ENCODE results near the gene NIP7.

- TF ChIP-seq CTCF (conservative IDR thresholded peaks at IDR 0.05; ENCODE audit: low read depth, low read length) (no peak), POLR2A (IDR thresholded peaks at IDR 0.05; ENCODE audit: low read depth, low read length) (no peak), RCOR1 (IDR thresholded peaks at IDR 0.05; ENCODE audit: insufficient replicate concordance, low read length) (no peak), BHLHE40 (IDR thresholded peaks at IDR 0.05; ENCODE audit: low read depth, low read length) (no peak), USF2 (IDR thresholded peaks at IDR 0.05; ENCODE audit: low read depth, low read length) (no peak), CEBPB (IDR thresholded peaks at IDR 0.05; ENCODE audit: low read depth, low read length) (no peak), ELK1 (IDR thresholded peaks at IDR 0.05; ENCODE audit: borderline replicate concordance, low read depth, low read length) (no peak), NFE2L2 (IDR thresholded peaks at IDR 0.05; ENCODE audit: low read depth, low read length) (no peak), RAD21 (IDR thresholded peaks at IDR 0.05; ENCODE audit: low read length) (no peak), MAZ (IDR thresholded peaks at IDR 0.05; ENCODE audit: borderline replicate concordance, low read depth, low read length) (no peak), RFX5 (IDR thresholded peaks at IDR 0.05; ENCODE audit: low read depth, low read length) (no peak)
Measured at GRCh38 chr16:69376393-69377059, 37.0 kb downstream of the NIP7 start.

Measured in IMR-90 (cell line).